Cerebellar cortex (tissue), 1 donor: ENCODE measurements around the gene ZSCAN10.

ENCODE experiments used
- DNase-seq: peaks from one replicate; pipeline ENCODE4 v3.0.0-alpha.2; 2015; ENCODE audit warnings: low spot score

The ZSCAN10 gene

DNA sequence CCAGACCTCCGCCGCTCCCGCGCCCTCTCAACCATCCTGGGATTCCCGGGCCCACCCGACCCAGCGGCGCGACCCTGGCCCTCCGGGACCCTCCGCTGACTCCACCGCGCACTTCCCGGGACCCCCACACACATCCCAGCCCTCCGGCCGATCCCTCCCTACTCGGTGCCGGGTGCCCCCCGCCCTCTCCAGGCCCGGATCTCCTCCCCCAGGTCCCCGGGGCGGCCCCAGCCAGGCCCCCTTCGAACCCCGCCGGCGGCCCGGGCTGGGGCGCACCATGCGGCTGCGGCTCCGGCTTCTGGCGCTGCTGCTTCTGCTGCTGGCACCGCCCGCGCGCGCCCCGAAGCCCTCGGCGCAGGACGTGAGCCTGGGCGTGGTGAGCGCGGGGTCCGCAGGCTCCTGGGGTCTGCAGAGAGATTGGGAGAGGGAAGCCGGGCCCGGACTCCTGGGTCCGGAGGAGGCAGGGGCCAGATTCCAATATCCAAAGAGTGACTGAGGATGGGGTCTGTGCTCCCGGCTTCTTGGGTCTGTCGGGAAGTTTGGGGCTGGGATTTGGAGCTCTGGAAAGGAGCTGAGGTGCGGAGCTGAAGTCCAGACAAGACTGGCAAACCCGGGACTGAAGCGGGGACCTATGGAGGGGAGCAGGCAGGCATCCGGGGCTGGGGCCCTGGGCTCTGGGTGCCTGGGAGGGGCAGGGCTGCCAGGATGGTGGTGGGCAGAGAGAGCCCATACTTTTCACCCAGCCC is 52.3 kb downstream of the ZSCAN10 start:
- DNase-seq, result no peak

DNA sequence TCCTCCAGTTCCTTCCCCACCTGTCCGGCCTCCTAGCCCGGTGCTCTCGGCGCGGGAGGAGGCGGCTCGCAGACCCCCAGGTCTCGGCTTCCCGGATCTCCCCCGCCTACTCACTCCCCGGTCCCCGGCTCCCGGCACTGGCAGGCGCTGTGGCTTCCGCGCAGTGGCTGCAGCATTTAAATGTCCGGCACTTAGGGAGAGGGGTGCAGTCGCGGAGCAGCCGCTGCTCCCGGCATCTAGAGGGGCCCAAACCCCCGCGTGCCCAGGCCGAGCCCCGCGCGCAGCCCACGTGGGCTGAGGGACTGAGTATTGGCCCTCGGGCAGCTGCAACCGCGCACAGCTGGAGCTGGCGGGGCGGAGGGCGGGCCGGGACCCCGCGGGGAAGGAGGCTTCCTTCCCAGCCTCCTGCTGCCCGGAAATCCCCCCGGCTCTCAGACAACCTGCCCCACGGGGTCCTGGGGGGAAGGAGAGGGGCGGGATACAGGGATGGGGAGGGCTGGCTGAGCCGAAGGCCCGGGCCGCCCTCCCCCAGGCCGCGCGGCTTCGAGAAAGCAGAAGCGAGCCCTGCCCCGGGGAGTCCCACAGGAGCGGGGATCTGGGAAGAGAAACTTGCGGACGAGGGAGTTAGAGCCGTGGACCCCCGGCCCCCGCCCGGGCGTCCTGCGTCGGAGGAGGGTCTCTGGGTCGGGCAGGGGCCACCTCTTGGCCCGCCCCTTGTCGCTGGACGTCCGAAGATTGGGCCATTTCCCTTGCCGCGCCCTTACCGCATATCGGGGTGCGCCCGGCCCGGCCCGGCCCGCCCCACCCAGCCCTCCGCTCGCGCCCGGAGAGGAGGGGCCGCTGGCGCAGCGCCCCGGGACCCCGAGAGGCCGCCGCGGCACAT is 53.1 kb downstream of the ZSCAN10 start, which contains the start of gene MMP25:
Gene MMP25, plus strand, starts transcription at position 804 of the 883 bp plus-strand sequence. CDS start 357 bp downstream, outside the sequence.
- no peak for DNase-seq

DNA sequence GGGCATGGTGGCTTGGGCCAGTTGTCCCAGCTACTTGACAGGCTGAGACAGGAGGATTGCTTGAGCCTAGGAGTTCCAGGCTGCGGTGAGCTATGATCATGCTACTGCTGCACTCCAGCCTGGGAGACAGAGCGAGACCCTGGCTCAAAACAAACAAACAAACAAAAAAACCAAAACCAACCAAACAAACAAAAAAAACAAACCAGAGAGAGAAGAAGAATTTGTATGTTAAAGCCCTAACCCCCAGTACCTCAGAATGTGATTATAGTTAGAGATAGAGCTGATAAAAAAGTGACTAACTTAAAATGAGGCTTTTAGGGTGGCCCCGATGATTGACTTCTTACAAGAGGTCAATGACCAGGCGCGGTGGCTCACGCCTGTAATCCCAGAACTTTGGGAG is 54.4 kb downstream of the ZSCAN10 start:
- no peak for DNase-seq

DNA sequence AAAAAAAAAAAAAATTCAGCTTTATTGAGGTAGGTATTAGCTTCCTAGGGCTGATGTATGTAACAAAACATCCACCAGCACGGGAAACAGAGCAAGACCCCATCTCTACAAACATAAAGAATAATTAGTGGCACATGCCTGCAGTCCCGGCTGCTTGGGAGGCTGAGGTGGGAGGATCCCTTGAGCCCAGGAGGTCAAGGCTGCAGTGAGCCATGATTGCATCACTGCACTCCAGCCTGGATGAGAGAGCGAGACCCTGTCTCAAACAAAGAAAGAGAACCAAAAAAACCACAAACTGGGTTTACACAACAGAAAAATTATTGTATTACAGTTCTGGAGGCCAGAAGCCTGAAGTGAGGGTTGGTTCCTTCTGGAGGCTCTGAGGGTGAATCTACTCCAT is 56.7 kb downstream of the ZSCAN10 start:
- DNase-seq, result no peak

DNA sequence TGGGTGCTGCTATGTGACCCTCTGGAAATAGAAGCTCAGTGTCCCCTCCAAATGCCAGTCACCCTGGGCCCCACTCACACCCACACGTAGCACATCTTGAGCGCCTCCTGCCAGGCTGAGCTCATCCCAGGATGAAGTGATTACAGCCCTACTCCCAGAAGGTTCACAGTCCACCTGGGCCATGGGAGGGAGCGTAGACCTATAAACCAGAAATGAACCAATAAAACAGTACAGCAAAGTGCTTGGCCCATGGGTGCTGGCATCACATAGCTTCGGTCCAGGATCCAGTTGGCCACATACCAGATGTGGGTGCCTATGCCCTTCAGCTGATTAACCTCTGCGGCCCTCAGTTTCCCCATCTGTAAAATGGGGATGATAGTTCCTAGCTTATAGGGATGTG is 60.2 kb downstream of the ZSCAN10 start:
- DNase-seq, result no peak
